ENCODE results near the gene ZNF497.
"Not testable (repeated sequence)": the region's sequence is repeated elsewhere in the genome, so short reads cannot be mapped to it uniquely, and the experiment has no call there.

Gene ZNF497

GRCh38 chr19:58362272-58362994 is at the start of gene ZNF497:
TSS of gene ZNF497 (minus strand) at chr19:58362751. CDS start at chr19:58357635, 5,116 bp downstream.
- peak; percentile 91 for DNase-seq (ENCODE audit: low read depth)

- no peak for DNase-seq (ENCODE audit: low read depth)
These were observed 46.6 kb upstream of the ZNF497 start for GRCh38 chr19:58409010-58409790.

- DNase-seq (ENCODE audit: low read depth), result peak; percentile 92
These were observed 45.8 kb upstream of the ZNF497 start, which contains the start of gene ZNF584 for GRCh38 chr19:58408152-58409009. TSS of gene ZNF584 (plus strand) at chr19:58408649. CDS start at chr19:58409148, 499 bp downstream.

GRCh38 chr19:58407658-58408151 is 45.2 kb upstream of the ZNF497 start:
- no peak for DNase-seq (ENCODE audit: low read depth)

GRCh38 chr19:58406818-58407657 is 44.5 kb upstream of the ZNF497 start:
- DNase-seq (ENCODE audit: low read depth), result no peak

- not testable (repeated sequence) for DNase-seq (ENCODE audit: low read depth)
These were observed 41.4 kb upstream of the ZNF497 start for GRCh38 chr19:58403920-58404478.

GRCh38 chr19:58401840-58402421 is 39.4 kb upstream of the ZNF497 start:
- no peak for DNase-seq (ENCODE audit: low read depth)

- peak; percentile 98 for DNase-seq (ENCODE audit: low read depth)
These were observed 38.6 kb upstream of the ZNF497 start for GRCh38 chr19:58400916-58401839.

- no peak for DNase-seq (ENCODE audit: low read depth)
These were observed 37.9 kb upstream of the ZNF497 start for GRCh38 chr19:58400316-58400915.

GRCh38 chr19:58399903-58400302 is 37.4 kb upstream of the ZNF497 start:
- no peak for DNase-seq (ENCODE audit: low read depth)

- DNase-seq (ENCODE audit: low read depth), result no peak
These were observed 36.0 kb upstream of the ZNF497 start for GRCh38 chr19:58398545-58398944.

- no peak for DNase-seq (ENCODE audit: low read depth)
These were observed 35.5 kb upstream of the ZNF497 start for GRCh38 chr19:58398087-58398486.

GRCh38 chr19:58397533-58398037 is 35.0 kb upstream of the ZNF497 start:
- no peak for DNase-seq (ENCODE audit: low read depth)

- DNase-seq (ENCODE audit: low read depth), result no peak
These were observed 34.4 kb upstream of the ZNF497 start for GRCh38 chr19:58396691-58397532.

GRCh38 chr19:58395979-58396627 is 33.6 kb upstream of the ZNF497 start:
- no peak for DNase-seq (ENCODE audit: low read depth)

GRCh38 chr19:58395220-58395978 is 32.8 kb upstream of the ZNF497 start, which contains the start of gene RNF225:
TSS of gene RNF225 (plus strand) at chr19:58395656. CDS start at chr19:58396090, 434 bp downstream.
- no peak for DNase-seq (ENCODE audit: low read depth)

Data from amniotic epithelial cell (primary cell).